ENCODE measurements around the gene LRIG1.

- no peak for TF ChIP-seq CTCF (IDR thresholded peaks at IDR 0.05; ENCODE audit: insufficient read depth, low read length)
- TF ChIP-seq REST (IDR thresholded peaks at IDR 0.05; ENCODE audit: insufficient replicate concordance, low read depth) = no peak
- no peak for TF ChIP-seq GABPA (IDR thresholded peaks at IDR 0.05; ENCODE audit: low read depth)
- TF ChIP-seq POLR2AphosphoS5 (IDR thresholded peaks at IDR 0.05; ENCODE audit: low read depth) = no peak
- no peak for TF ChIP-seq SPI1 (IDR thresholded peaks at IDR 0.05; ENCODE audit: borderline replicate concordance, low read depth)
These were observed 14.6 kb downstream of the LRIG1 start for GRCh38 chr3:66486202-66486601.
